Panc1 (cell line): ENCODE results near the gene PPP1R7.

ENCODE experiments used
- CTCF ChIP-seq: fragments of 450-650 bp; IDR thresholded peaks from 2 replicates; pipeline ENCODE4 v1.5.1; 2017; ENCODE audit warnings: mild to moderate bottlenecking
- POLR2AphosphoS5 ChIP-seq: IDR thresholded peaks from 2 replicates; pipeline ENCODE4 v1.6.1; 2012; ENCODE audit warnings: mild to moderate bottlenecking, low read depth, low read length, moderate library complexity
- REST ChIP-seq, 2 experiments: IDR thresholded peaks; 2 replicates each; pipeline ENCODE4 v1.6.1; 2011 to 2012; ENCODE audit warnings: low read depth in 2 of 2, control low read depth in 1 of 2, low read length in 1 of 2, mild to moderate bottlenecking in 1 of 2, moderate library complexity in 1 of 2; ENCODE audit not compliant: insufficient read depth in 1 of 2
- SIN3A ChIP-seq: IDR thresholded peaks from 2 replicates; pipeline ENCODE4 v1.6.1; 2012; ENCODE audit warnings: low read depth, mild to moderate bottlenecking, low read length, moderate library complexity, borderline replicate concordance; ENCODE audit not compliant: insufficient read depth

- TF ChIP-seq CTCF (no peak), SIN3A (no peak), POLR2AphosphoS5 (no peak), REST (IDR thresholded peaks at IDR 0.05; ENCODE audit: insufficient read depth in 1 of 2, low read depth in 2 of 2, low read length in 1 of 2) (no peak)
These were observed 29.3 kb upstream of the PPP1R7 start for GRCh38 chr2:241121008-241121407.
